ENCODE results near the gene SMIM15.
A peak's percentile ranks its signal among the peaks of the same experiment; 100 is the strongest.
"Not testable (repeated sequence)": the region's sequence is repeated elsewhere in the genome, so short reads cannot be mapped to it uniquely, and the experiment has no call there.

SMIM15 gene

GRCh38 chr5:61162010-61162831, at the start of gene SMIM15:
TSS of gene SMIM15 (minus strand) at chr5:61162468. CDS start at chr5:61160171, 2,297 bp downstream.
- DNase-seq: peak; percentile 94

GRCh38 chr5:61207884-61208283, 45.6 kb upstream of the SMIM15 start:
- no peak for DNase-seq

GRCh38 chr5:61205013-61205412, 42.7 kb upstream of the SMIM15 start:
- DNase-seq: no peak

GRCh38 chr5:61202213-61202612, 39.9 kb upstream of the SMIM15 start:
- peak; percentile 8 for DNase-seq

GRCh38 chr5:61200582-61201155, 38.4 kb upstream of the SMIM15 start:
- DNase-seq: no peak

GRCh38 chr5:61198606-61199005, 36.3 kb upstream of the SMIM15 start:
- no peak for DNase-seq

GRCh38 chr5:61187826-61188225, 25.6 kb upstream of the SMIM15 start:
- DNase-seq: not testable (repeated sequence)

- DNase-seq: not testable (repeated sequence)
Observed at GRCh38 chr5:61187352-61187751, 25.1 kb upstream of the SMIM15 start.

GRCh38 chr5:61186634-61187033, 24.4 kb upstream of the SMIM15 start:
- no peak for DNase-seq

- no peak for DNase-seq
Observed at GRCh38 chr5:61184708-61185107, 22.4 kb upstream of the SMIM15 start.

- DNase-seq: no peak
Observed at GRCh38 chr5:61183538-61183937, 21.3 kb upstream of the SMIM15 start.

- DNase-seq: peak; percentile 58
Observed at GRCh38 chr5:61182449-61182848, 20.2 kb upstream of the SMIM15 start.

GRCh38 chr5:61180886-61181285, 18.6 kb upstream of the SMIM15 start:
- DNase-seq: peak; percentile 38

- DNase-seq: no peak
Observed at GRCh38 chr5:61178702-61179101, 16.4 kb upstream of the SMIM15 start.

GRCh38 chr5:61177716-61178115, 15.4 kb upstream of the SMIM15 start:
- peak; percentile 81 for DNase-seq

GRCh38 chr5:61177070-61177469, 14.8 kb upstream of the SMIM15 start:
- no peak for DNase-seq

GRCh38 chr5:61176631-61177030, 14.4 kb upstream of the SMIM15 start:
- no peak for DNase-seq

- DNase-seq: no peak
Observed at GRCh38 chr5:61171479-61171878, 9.2 kb upstream of the SMIM15 start.

- no peak for DNase-seq
Observed at GRCh38 chr5:61168951-61169350, 6.7 kb upstream of the SMIM15 start.

- peak; percentile 51 for DNase-seq
Observed at GRCh38 chr5:61167382-61167781, 5.1 kb upstream of the SMIM15 start.

- DNase-seq: no peak
Observed at GRCh38 chr5:61163905-61164304, 1.6 kb upstream of the SMIM15 start.

GRCh38 chr5:61162832-61163567, 732 bp upstream of the SMIM15 start:
- DNase-seq: peak; percentile 68

GRCh38 chr5:61160497-61160896, 1.8 kb downstream of the SMIM15 start:
- DNase-seq: no peak

- DNase-seq: peak; percentile 51
Observed at GRCh38 chr5:61159836-61160235, 2.4 kb downstream of the SMIM15 start.
